A549 (cell line): Measurements from ENCODE around the gene GRM4.

ENCODE experiments used
- BCL3 ChIP-seq: fragments of >200 bp; sonication (Bioruptor Twin); formaldehyde crosslinking; IDR thresholded peaks from 3 replicates; pipeline ENCODE4 v1.6.1; 2016
- BHLHE40 ChIP-seq: IDR thresholded peaks from 2 replicates; pipeline ENCODE4 v1.6.1; 2012; ENCODE audit warnings: low read depth, low read length, inconsistent platforms
- CTCF ChIP-seq: fragments of >200 bp; sonication (Bioruptor Twin); formaldehyde crosslinking; IDR thresholded peaks from 3 replicates; pipeline ENCODE4 v1.5.1; 2016
- E2F6 ChIP-seq: IDR thresholded peaks from 2 replicates; pipeline ENCODE4 v1.6.1; 2012; ENCODE audit warnings: low read depth, borderline replicate concordance
- EP300 ChIP-seq, 2 experiments: fragments of >200 bp; sonication (Bioruptor Twin); formaldehyde crosslinking; IDR thresholded peaks; 2 replicates in 1 of 2; 3 replicates in 1 of 2; pipeline ENCODE4 v1.6.1; 2016 to 2017
- HOXA7 ChIP-seq: fragments of 250-450 bp; sonication (Bioruptor Pico); IDR thresholded peaks from 2 replicates; pipeline ENCODE4 v1.5.0; 2020; ENCODE audit warnings: mild to moderate bottlenecking, moderate library complexity
- JUN ChIP-seq, 2 experiments: fragments of >200 bp; sonication (Bioruptor Twin); formaldehyde crosslinking; IDR thresholded peaks; 2 replicates in 1 of 2; 3 replicates in 1 of 2; pipeline ENCODE4 v1.6.1; 2016 to 2017
- MYC ChIP-seq: IDR thresholded peaks from 2 replicates; pipeline ENCODE4 v1.6.1; 2012; ENCODE audit warnings: mild to moderate bottlenecking, inconsistent platforms, low read length, improper control_type of control experiment, borderline replicate concordance
- PHF8 ChIP-seq: fragments of 200-600 bp; sonication (generic); IDR thresholded peaks from 2 replicates; pipeline ENCODE4 v1.6.1; 2016; ENCODE audit warnings: low read depth, mild to moderate bottlenecking, antibody characterized with exemption, moderate library complexity, borderline replicate concordance
- POLR2A ChIP-seq: IDR thresholded peaks from 2 replicates; pipeline ENCODE4 v1.6.1; 2012; ENCODE audit warnings: mild to moderate bottlenecking, low read length
- SMC3 ChIP-seq: fragments of >200 bp; sonication (Bioruptor Twin); formaldehyde crosslinking; IDR thresholded peaks from 3 replicates; pipeline ENCODE4 v1.6.1; 2018; ENCODE audit warnings: inconsistent platforms
- ZFP36 ChIP-seq: fragments of 450-650 bp; IDR thresholded peaks from 2 replicates; pipeline ENCODE4 v1.6.1; 2014; ENCODE audit warnings: borderline replicate concordance; ENCODE audit not compliant: partially characterized antibody
- TF ChIP-seq, protein P1 (sequence below): IDR thresholded peaks from 2 replicates; pipeline ENCODE4 v1.6.1; 2012
- TF ChIP-seq, protein P2 (sequence below): fragments of 200-600 bp; sonication (generic); IDR thresholded peaks from 2 replicates; pipeline ENCODE4 v1.6.1; 2016; ENCODE audit warnings: antibody characterized with exemption, mild to moderate bottlenecking, moderate library complexity

- TF ChIP-seq POLR2A (no peak), CTCF (no peak), BHLHE40 (no peak), BCL3 (no peak), SMC3 (no peak), ZFP36 (no peak), E2F6 (no peak), EP300 (IDR thresholded peaks at IDR 0.05) (no peak), PHF8 (no peak), MYC (no peak), JUN (IDR thresholded peaks at IDR 0.05) (no peak), HOXA7 (CRISPR knock-in tag) (no peak)
- TF ChIP-seq, protein P1, sequence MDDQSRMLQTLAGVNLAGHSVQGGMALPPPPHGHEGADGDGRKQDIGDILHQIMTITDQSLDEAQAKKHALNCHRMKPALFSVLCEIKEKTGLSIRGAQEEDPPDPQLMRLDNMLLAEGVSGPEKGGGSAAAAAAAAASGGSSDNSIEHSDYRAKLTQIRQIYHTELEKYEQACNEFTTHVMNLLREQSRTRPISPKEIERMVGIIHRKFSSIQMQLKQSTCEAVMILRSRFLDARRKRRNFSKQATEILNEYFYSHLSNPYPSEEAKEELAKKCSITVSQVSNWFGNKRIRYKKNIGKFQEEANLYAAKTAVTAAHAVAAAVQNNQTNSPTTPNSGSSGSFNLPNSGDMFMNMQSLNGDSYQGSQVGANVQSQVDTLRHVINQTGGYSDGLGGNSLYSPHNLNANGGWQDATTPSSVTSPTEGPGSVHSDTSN: no peak
- TF ChIP-seq, protein P2, sequence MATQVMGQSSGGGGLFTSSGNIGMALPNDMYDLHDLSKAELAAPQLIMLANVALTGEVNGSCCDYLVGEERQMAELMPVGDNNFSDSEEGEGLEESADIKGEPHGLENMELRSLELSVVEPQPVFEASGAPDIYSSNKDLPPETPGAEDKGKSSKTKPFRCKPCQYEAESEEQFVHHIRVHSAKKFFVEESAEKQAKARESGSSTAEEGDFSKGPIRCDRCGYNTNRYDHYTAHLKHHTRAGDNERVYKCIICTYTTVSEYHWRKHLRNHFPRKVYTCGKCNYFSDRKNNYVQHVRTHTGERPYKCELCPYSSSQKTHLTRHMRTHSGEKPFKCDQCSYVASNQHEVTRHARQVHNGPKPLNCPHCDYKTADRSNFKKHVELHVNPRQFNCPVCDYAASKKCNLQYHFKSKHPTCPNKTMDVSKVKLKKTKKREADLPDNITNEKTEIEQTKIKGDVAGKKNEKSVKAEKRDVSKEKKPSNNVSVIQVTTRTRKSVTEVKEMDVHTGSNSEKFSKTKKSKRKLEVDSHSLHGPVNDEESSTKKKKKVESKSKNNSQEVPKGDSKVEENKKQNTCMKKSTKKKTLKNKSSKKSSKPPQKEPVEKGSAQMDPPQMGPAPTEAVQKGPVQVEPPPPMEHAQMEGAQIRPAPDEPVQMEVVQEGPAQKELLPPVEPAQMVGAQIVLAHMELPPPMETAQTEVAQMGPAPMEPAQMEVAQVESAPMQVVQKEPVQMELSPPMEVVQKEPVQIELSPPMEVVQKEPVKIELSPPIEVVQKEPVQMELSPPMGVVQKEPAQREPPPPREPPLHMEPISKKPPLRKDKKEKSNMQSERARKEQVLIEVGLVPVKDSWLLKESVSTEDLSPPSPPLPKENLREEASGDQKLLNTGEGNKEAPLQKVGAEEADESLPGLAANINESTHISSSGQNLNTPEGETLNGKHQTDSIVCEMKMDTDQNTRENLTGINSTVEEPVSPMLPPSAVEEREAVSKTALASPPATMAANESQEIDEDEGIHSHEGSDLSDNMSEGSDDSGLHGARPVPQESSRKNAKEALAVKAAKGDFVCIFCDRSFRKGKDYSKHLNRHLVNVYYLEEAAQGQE: no peak
Measured at GRCh38 chr6:34003962-34004361, 141.9 kb downstream of the GRM4 start.
